Brain microvascular endothelial cell (primary cell): ENCODE results near the gene EPM2AIP1.
A peak's percentile ranks its signal among the peaks of the same experiment; 100 is the strongest.
"Not testable (repeated sequence)": the region's sequence is repeated elsewhere in the genome, so short reads cannot be mapped to it uniquely, and the experiment has no call there.

Experiments used
- DNase-seq: peaks from one replicate; pipeline ENCODE4 v3.0.0-alpha.2; 2020
- H3K27ac ChIP-seq: fragments of 250-450 bp; sonication (Bioruptor Pico); 2 replicates; pipeline ENCODE4 v1.5.1; 2020; ENCODE audit warnings: mild to moderate bottlenecking, moderate library complexity
- H3K27me3 ChIP-seq: fragments of 250-450 bp; sonication (Bioruptor Pico); replicated peaks from 2 replicates; pipeline ENCODE4 v1.5.1; 2020; ENCODE audit warnings: mild to moderate bottlenecking
- H3K36me3 ChIP-seq: fragments of 250-450 bp; sonication (Bioruptor Pico); replicated peaks from 2 replicates; pipeline ENCODE4 v1.5.1; 2020; ENCODE audit warnings: mild to moderate bottlenecking
- H3K4me3 ChIP-seq: 2 replicates; pipeline ENCODE4 v1.5.1; 2011; ENCODE audit warnings: low read depth, mild to moderate bottlenecking, control low read depth, low read length, moderate library complexity
- CTCF ChIP-seq: IDR thresholded peaks from 2 replicates; pipeline ENCODE4 v1.5.1; 2011; ENCODE audit warnings: low read depth, mild to moderate bottlenecking, moderate library complexity, low read length, control low read depth, inconsistent platforms; ENCODE audit errors: missing control alignments
- in situ Hi-C: cut with HindIII; loops from 2 replicates; pipeline ENCODE4 v1.10.0; 2017; ENCODE audit warnings: low sequenced_read_pairs, low pct_ligation_motif_present

The EPM2AIP1 gene

GRCh38 chr3:36992806-36993325 is at the start of gene EPM2AIP1:
TSS of gene EPM2AIP1 (minus strand) at chr3:36993131. CDS start at chr3:36993077, 54 bp downstream.
- Histone ChIP-seq H3K27ac (peak within 1 kb of the TSS; percentile 95), H3K36me3 (peaks cover 9% of the 10 kb centered on the region), H3K27me3 (no peaks in the 10 kb centered on the region), H3K4me3 (peak within 1 kb of the TSS; percentile 84)
- no peak for DNase-seq
- in situ Hi-C loops: no loop called here
- peak; percentile 32 for TF ChIP-seq CTCF

GRCh38 chr3:37042712-37043111 is 49.8 kb upstream of the EPM2AIP1 start:
- not testable (repeated sequence) for H3K27ac ChIP-seq, H3K4me3 ChIP-seq, H3K27me3 ChIP-seq, DNase-seq
- H3K36me3 ChIP-seq: peaks cover 11% of the 10 kb centered on the region
- in situ Hi-C loops: loop anchor here (25.0 kb wide), 1 partner anchor 170 kb away; no protein-coding TSS in a partner anchor

- Histone ChIP-seq H3K36me3 (peaks cover 14% of the 10 kb centered on the region), H3K4me3 (no peak overlapping the region), H3K27ac (no peak overlapping the region), H3K27me3 (no peaks in the 10 kb centered on the region)
- TF ChIP-seq CTCF: no peak
- no peak for DNase-seq
- in situ Hi-C loops: loop anchor here (25.0 kb wide), 1 partner anchor 171 kb away; no protein-coding TSS in a partner anchor
These were observed 48.7 kb upstream of the EPM2AIP1 start for GRCh38 chr3:37041546-37042195.

- no peak overlapping the region for H3K4me3 ChIP-seq
- H3K36me3 ChIP-seq: peaks cover 20% of the 10 kb centered on the region
- H3K27ac ChIP-seq: no peak overlapping the region
- DNase-seq: no peak
- no peak for TF ChIP-seq CTCF
- H3K27me3 ChIP-seq: no peaks in the 10 kb centered on the region
- in situ Hi-C loops: loop anchor here (25.0 kb wide), 1 partner anchor 172 kb away; no protein-coding TSS in a partner anchor
These were observed 47.3 kb upstream of the EPM2AIP1 start for GRCh38 chr3:37040231-37040630.

GRCh38 chr3:37039161-37039846 is 46.4 kb upstream of the EPM2AIP1 start:
- no peak for DNase-seq
- no peak for TF ChIP-seq CTCF
- in situ Hi-C loops: loop anchor here (25.0 kb wide), 1 partner anchor 173 kb away; no protein-coding TSS in a partner anchor
- Histone ChIP-seq H3K36me3 (peaks cover 20% of the 10 kb centered on the region), H3K27me3 (no peaks in the 10 kb centered on the region), H3K4me3 (no peak overlapping the region), H3K27ac (no peak overlapping the region)

GRCh38 chr3:37037352-37037751 is 44.4 kb upstream of the EPM2AIP1 start:
- Histone ChIP-seq H3K27ac (no peak overlapping the region), H3K36me3 (peaks cover 20% of the 10 kb centered on the region), H3K4me3 (no peak overlapping the region), H3K27me3 (no peaks in the 10 kb centered on the region)
- no peak for TF ChIP-seq CTCF
- in situ Hi-C loops: loop anchor here (25.0 kb wide), 1 partner anchor 175 kb away; no protein-coding TSS in a partner anchor
- no peak for DNase-seq
